Thymus (tissue), 11 donors: ENCODE results near the gene ETV1. TPM values are rescaled to one million over a fixed set of nuclear protein-coding genes. Genes with fewer than 3 reads are reported as not detected.

Experiments used
- DNase-seq, 9 donors: peaks; one replicate each; pipeline ENCODE4 v3.0.0-alpha.2; 2013; ENCODE audit warnings: low spot score in 9 of 9, low read depth in 6 of 9, missing footprints in 1 of 9
- H3K27ac ChIP-seq, 2 donors: one replicate each; pipeline ENCODE4 v1.5.1; 2013; ENCODE audit warnings: control low read depth in 1 of 2, low read depth in 1 of 2, low read length in 1 of 2, mild to moderate bottlenecking in 1 of 2, moderate library complexity in 1 of 2
- H3K27me3 ChIP-seq, 2 donors: one replicate each; pipeline ENCODE4 v1.5.1; 2013; ENCODE audit warnings: low read length in 1 of 2; ENCODE audit not compliant: control insufficient read depth in 2 of 2, insufficient read depth in 1 of 2
- H3K36me3 ChIP-seq, 2 donors: one replicate each; pipeline ENCODE4 v1.5.1; 2013; ENCODE audit warnings: low read length in 1 of 2, mild to moderate bottlenecking in 1 of 2, moderate library complexity in 1 of 2; ENCODE audit not compliant: control insufficient read depth in 2 of 2, insufficient read depth in 2 of 2
- H3K4me1 ChIP-seq, 2 donors: one replicate each; pipeline ENCODE4 v1.5.1; 2013; ENCODE audit warnings: low read length in 2 of 2; ENCODE audit not compliant: control insufficient read depth in 2 of 2, insufficient read depth in 2 of 2
- H3K4me3 ChIP-seq, 2 donors: one replicate each; pipeline ENCODE4 v1.5.1; 2013; ENCODE audit warnings: low read length in 2 of 2, control low read depth in 1 of 2, mild to moderate bottlenecking in 1 of 2
- H3K9me3 ChIP-seq, 2 donors: one replicate each; pipeline ENCODE4 v1.5.1; 2013; ENCODE audit warnings: low read length in 1 of 2, mild to moderate bottlenecking in 1 of 2; ENCODE audit not compliant: control insufficient read depth in 2 of 2, insufficient read depth in 1 of 2
- WGBS: extraction: QIAGEN DNeasy Blood & Tissue Kit; methylation state at CpG from one replicate; pipeline ENCODE4 v1.1.7; 2013; 5-methylcytosine and 5-hydroxymethylcytosine counted together
- polyA plus RNA-seq: library from polyadenylated mRNA; stranded (reverse); fragments of 200-250 nt; gene quantifications from one replicate; pipeline ENCODE4 v1.2.3, GENCODE V29; 2013
- total RNA-seq: library from RNA; stranded (reverse); fragments of 120-200 nt; gene quantifications from one replicate; pipeline ENCODE4 v1.2.4, GENCODE V29; 2013
- donor health status: healthy.

Gene ETV1
- total and polyA plus RNA-seq, 2 donors, result 3.5 to 12.5 TPM

DNA sequence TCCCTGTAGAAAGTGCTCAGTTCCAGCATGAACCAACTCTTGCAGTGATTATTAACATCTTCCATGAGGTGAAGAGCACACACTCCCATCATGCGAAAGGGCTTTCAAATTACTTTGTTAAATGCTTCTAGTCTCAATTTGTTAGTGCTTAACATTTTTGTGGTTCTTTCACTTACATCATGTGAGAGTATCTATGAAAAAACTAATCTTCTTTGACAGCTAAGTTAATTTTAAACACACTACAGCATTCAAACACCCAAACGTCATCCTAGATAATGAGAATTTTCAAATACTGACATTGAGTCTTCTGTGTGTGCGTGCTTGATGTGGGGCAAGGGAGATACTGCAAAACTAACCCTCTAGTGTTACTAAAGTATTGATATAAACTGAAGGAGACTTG, 84.8 kb downstream of the ETV1 start:
- Histone ChIP-seq H3K36me3 (no peaks in the 10 kb centered on the region), H3K27ac (no peak overlapping the region), H3K27me3 (no peaks in the 10 kb centered on the region), H3K4me3 (no peak overlapping the region), H3K4me1 (no peaks in the 10 kb centered on the region), H3K9me3 (no peaks in the 10 kb centered on the region)
- WGBS, result 89% methylated on average over 3 of the region's 3 CpGs
- DNase-seq, result no peak

GRCh38 chr7:13904007-13904406, 85.5 kb downstream of the ETV1 start:
- Histone ChIP-seq H3K4me1 (no peaks in the 10 kb centered on the region), H3K4me3 (no peak overlapping the region), H3K9me3 (no peaks in the 10 kb centered on the region), H3K27ac (no peak overlapping the region), H3K36me3 (no peaks in the 10 kb centered on the region), H3K27me3 (no peaks in the 10 kb centered on the region)
- WGBS, result 92% methylated on average over 2 of the region's 2 CpGs
- no peak for DNase-seq

- H3K9me3 ChIP-seq, result no peaks in the 10 kb centered on the region
- H3K4me3 ChIP-seq, result no peak overlapping the region
- no peak overlapping the region for H3K27ac ChIP-seq
- DNase-seq, result no peak
- H3K27me3 ChIP-seq, result no peaks in the 10 kb centered on the region
- no peaks in the 10 kb centered on the region for H3K4me1 ChIP-seq
- 91% methylated on average over 3 of the region's 3 CpGs for WGBS
- H3K36me3 ChIP-seq, result no peaks in the 10 kb centered on the region
Measured at GRCh38 chr7:13901577-13901976, 87.9 kb downstream of the ETV1 start.

- 87% methylated on average over 6 of the region's 6 CpGs for WGBS
- no peak overlapping the region for H3K4me3 ChIP-seq
- DNase-seq, result no peak
- H3K36me3 ChIP-seq, result no peaks in the 10 kb centered on the region
- no peaks in the 10 kb centered on the region for H3K27me3 ChIP-seq
- no peak overlapping the region for H3K27ac ChIP-seq
- no peaks in the 10 kb centered on the region for H3K9me3 ChIP-seq
- no peaks in the 10 kb centered on the region for H3K4me1 ChIP-seq
Measured at GRCh38 chr7:13898957-13899670, 90.4 kb downstream of the ETV1 start.

DNA sequence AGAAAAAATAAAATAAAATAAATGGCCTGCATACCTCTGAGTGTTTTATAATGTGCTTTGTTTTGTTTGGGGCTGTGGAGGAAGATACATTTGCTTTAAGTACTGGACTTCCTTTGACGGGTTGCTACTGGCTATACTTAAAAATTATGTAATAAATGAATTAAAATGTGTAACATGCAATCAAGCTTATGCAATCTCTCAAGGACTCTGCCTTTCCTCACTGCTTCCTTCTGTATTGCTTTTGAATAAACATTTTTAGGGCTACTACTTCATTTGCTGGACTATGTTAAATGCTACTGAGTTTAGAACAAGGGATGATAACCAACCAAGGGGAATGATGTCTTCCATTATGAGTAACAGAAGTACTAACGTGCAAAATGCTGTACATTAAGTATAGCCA, 91.6 kb downstream of the ETV1 start:
- Histone ChIP-seq H3K9me3 (no peaks in the 10 kb centered on the region), H3K27me3 (no peaks in the 10 kb centered on the region), H3K27ac (no peak overlapping the region), H3K36me3 (no peaks in the 10 kb centered on the region), H3K4me3 (no peak overlapping the region), H3K4me1 (no peaks in the 10 kb centered on the region)
- 88% methylated on average over 2 of the region's 2 CpGs for WGBS
- DNase-seq, result no peak

DNA sequence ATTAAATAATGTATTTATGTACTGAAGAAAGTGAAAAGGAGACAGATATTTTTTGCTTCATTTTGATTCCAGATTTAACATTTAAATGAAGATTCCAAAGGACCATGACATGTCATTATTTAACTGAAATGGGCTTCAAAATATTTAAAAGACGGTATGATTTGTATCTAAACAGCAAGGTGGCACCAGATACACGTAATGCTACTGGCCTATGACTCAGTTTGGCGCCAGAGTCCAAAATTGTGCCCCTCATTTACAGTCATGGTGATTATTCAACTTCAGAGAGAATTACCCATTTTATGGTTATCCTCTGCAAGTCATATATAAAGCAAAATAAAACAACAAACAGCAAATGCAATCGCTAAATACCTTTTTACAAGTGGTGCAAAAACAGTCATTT, 94.5 kb downstream of the ETV1 start:
- DNase-seq, result no peak
- H3K27me3 ChIP-seq, result no peaks in the 10 kb centered on the region
- no peak overlapping the region for H3K4me3 ChIP-seq
- 95% methylated on average over 4 of the region's 4 CpGs for WGBS
- no peaks in the 10 kb centered on the region for H3K4me1 ChIP-seq
- no peaks in the 10 kb centered on the region for H3K36me3 ChIP-seq
- no peaks in the 10 kb centered on the region for H3K9me3 ChIP-seq
- H3K27ac ChIP-seq, result no peak overlapping the region

DNA sequence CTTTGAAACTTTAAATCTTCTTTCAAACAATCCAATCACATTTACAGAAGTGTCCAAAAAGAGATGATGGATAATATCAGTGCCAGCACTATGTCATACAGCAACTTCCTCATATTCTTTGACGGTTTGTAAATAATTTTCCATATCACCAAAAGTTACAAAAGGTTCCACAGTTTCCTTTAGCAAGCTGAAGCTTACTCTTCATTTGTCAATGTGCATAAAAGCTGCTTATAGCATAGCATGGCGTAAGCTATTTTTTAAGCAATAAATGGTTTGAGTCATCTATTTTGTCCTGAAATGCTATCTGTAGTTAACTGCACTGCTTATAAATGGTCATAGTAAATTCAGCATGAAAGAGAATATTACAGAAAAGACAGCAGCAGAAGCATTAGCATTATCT, 95.1 kb downstream of the ETV1 start:
- WGBS, result 60% methylated on average over 2 of the region's 2 CpGs
- H3K36me3 ChIP-seq, result no peaks in the 10 kb centered on the region
- H3K27ac ChIP-seq, result no peak overlapping the region
- H3K27me3 ChIP-seq, result no peaks in the 10 kb centered on the region
- no peaks in the 10 kb centered on the region for H3K9me3 ChIP-seq
- DNase-seq, result no peak
- no peaks in the 10 kb centered on the region for H3K4me1 ChIP-seq
- no peak overlapping the region for H3K4me3 ChIP-seq

DNA sequence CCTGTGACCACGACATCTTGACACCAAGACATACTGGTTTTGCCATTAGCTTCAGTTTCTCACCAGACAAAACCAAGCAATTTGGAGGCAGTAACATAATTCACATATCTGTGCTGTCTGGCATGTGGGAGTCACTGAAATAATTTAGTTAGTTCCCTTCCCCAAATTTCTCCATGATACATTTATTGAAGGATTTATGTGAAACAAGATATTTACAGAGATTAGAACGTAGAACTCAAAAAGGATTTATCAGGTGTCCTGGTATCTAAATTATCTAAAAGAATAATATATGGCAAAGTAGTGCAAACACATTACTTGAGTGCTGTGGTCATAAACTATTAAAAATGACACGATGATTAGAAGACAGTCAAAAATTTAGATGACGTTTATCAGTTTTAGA, 98.7 kb downstream of the ETV1 start:
- Histone ChIP-seq H3K27ac (no peak overlapping the region), H3K4me1 (no peaks in the 10 kb centered on the region), H3K9me3 (no peaks in the 10 kb centered on the region), H3K36me3 (no peaks in the 10 kb centered on the region), H3K4me3 (no peak overlapping the region), H3K27me3 (no peaks in the 10 kb centered on the region)
- no peak for DNase-seq
- WGBS, result 90% methylated on average over 4 of the region's 4 CpGs

GRCh38 chr7:13886356-13886755, 103.1 kb downstream of the ETV1 start:
- Histone ChIP-seq H3K36me3 (no peaks in the 10 kb centered on the region), H3K27me3 (no peaks in the 10 kb centered on the region), H3K9me3 (no peaks in the 10 kb centered on the region), H3K4me1 (no peaks in the 10 kb centered on the region), H3K4me3 (no peak overlapping the region), H3K27ac (no peak overlapping the region)
- 86% methylated on average over 2 of the region's 2 CpGs for WGBS
- no peak for DNase-seq
